GM23338 (cell line): ENCODE results near the gene RNF7. TPM values are rescaled to one million over a fixed set of nuclear protein-coding genes. Genes with fewer than 3 reads are reported as not detected.

Experiments
- ATAC-seq: fragments of 200-7000 bp; cut with Tn5 transposase; 3 replicates; pipeline ENCODE4 v1.9.1; 2020
- DNase-seq: peaks from one replicate; pipeline ENCODE4 v3.0.0-alpha.2; 2015; ENCODE audit warnings: low spot score
- H2AFZ ChIP-seq: fragments of 200-600 bp; sonication (generic); 2 replicates; pipeline ENCODE4 v1.8.0; 2016; ENCODE audit warnings: antibody characterized with exemption, mild to moderate bottlenecking, moderate library complexity
- H3F3A ChIP-seq: fragments of 200-600 bp; sonication (generic); replicated peaks from 2 replicates; pipeline ENCODE4 v1.8.0; 2017; ENCODE audit warnings: antibody characterized with exemption, mixed run types, low read depth
- H3K27ac ChIP-seq: fragments of 200-600 bp; sonication (generic); 2 replicates; pipeline ENCODE4 v1.6.1; 2016; ENCODE audit warnings: low read depth
- H3K27me3 ChIP-seq: fragments of 200-600 bp; sonication (generic); 2 replicates; pipeline ENCODE4 v1.8.0; 2016; ENCODE audit warnings: mild to moderate bottlenecking, mixed run types, moderate library complexity; ENCODE audit not compliant: insufficient read depth
- H3K36me3 ChIP-seq: fragments of 200-600 bp; sonication (generic); 2 replicates; pipeline ENCODE4 v1.8.0; 2016; ENCODE audit warnings: mild to moderate bottlenecking; ENCODE audit not compliant: insufficient read depth
- H3K4me1 ChIP-seq: fragments of 200-600 bp; sonication (generic); 2 replicates; pipeline ENCODE4 v1.8.0; 2016; ENCODE audit warnings: mild to moderate bottlenecking, moderate library complexity; ENCODE audit not compliant: insufficient read depth
- H3K4me2 ChIP-seq: fragments of 200-600 bp; sonication (generic); 2 replicates; pipeline ENCODE4 v1.7.1; 2017; ENCODE audit warnings: mixed run types
- H3K4me3 ChIP-seq: fragments of 200-600 bp; sonication (generic); 2 replicates; pipeline ENCODE4 v1.6.1; 2016; ENCODE audit warnings: mixed run types
- H3K79me2 ChIP-seq: fragments of 200-600 bp; sonication (generic); replicated peaks from 2 replicates; pipeline ENCODE4 v1.8.0; 2017; ENCODE audit warnings: mild to moderate bottlenecking; ENCODE audit not compliant: insufficient read depth
- H3K9me2 ChIP-seq: fragments of 200-600 bp; sonication (generic); 2 replicates; pipeline ENCODE4 v1.8.0; 2017; ENCODE audit not compliant: insufficient read depth
- H4K20me1 ChIP-seq: fragments of 200-600 bp; sonication (generic); replicated peaks from 2 replicates; pipeline ENCODE4 v1.8.0; 2017; ENCODE audit warnings: mild to moderate bottlenecking; ENCODE audit not compliant: insufficient read depth
- H3K27ac Mint-ChIP-seq: 2 replicates; pipeline ENCODE4 v1.8.0; 2020; ENCODE audit warnings: inconsistent platforms, mild to moderate bottlenecking, moderate library complexity, mixed read lengths
- H3K27me3 Mint-ChIP-seq: 3 replicates; pipeline ENCODE4 v1.8.0; 2022; ENCODE audit warnings: low read depth, mild to moderate bottlenecking, moderate library complexity, mixed read lengths, inconsistent platforms; ENCODE audit not compliant: insufficient read depth, poor library complexity
- H3K36me3 Mint-ChIP-seq: 3 replicates; pipeline ENCODE4 v1.8.0; 2021; ENCODE audit warnings: low read depth, mild to moderate bottlenecking, inconsistent platforms, moderate library complexity, mixed read lengths
- H3K4me1 Mint-ChIP-seq: 3 replicates; pipeline ENCODE4 v1.8.0; 2020; ENCODE audit warnings: mild to moderate bottlenecking, inconsistent platforms, mixed read lengths
- H3K4me3 Mint-ChIP-seq: 3 replicates; pipeline ENCODE4 v1.8.0; 2021; ENCODE audit warnings: moderate library complexity, mild to moderate bottlenecking, inconsistent platforms, mixed read lengths
- H3K9me3 Mint-ChIP-seq: 3 replicates; pipeline ENCODE4 v1.8.0; 2020; ENCODE audit warnings: moderate library complexity, mild to moderate bottlenecking, inconsistent platforms, mixed read lengths
- CREB1 ChIP-seq: fragments of 250-450 bp; sonication (Bioruptor Pico); IDR thresholded peaks from 2 replicates; pipeline ENCODE4 v1.5.0; 2020; ENCODE audit warnings: low read depth, mild to moderate bottlenecking, moderate library complexity
- EZH2phosphoT487 ChIP-seq: fragments of 200-600 bp; sonication (generic); IDR thresholded peaks from one replicate; pipeline ENCODE4 v1.8.1; 2018; ENCODE audit warnings: antibody characterized with exemption; ENCODE audit not compliant: unreplicated experiment
- JUNB ChIP-seq: IDR thresholded peaks from one replicate; pipeline ENCODE4 v1.6.1; 2016; ENCODE audit warnings: antibody characterized with exemption; ENCODE audit not compliant: unreplicated experiment
- NANOG ChIP-seq: IDR thresholded peaks from 2 replicates; pipeline ENCODE4 v1.6.1; 2016; ENCODE audit warnings: antibody characterized with exemption, borderline replicate concordance
- REST ChIP-seq: IDR thresholded peaks from one replicate; pipeline ENCODE4 v1.6.1; 2018; ENCODE audit warnings: antibody characterized with exemption; ENCODE audit not compliant: unreplicated experiment
- ZNF331 ChIP-seq: fragments of 250-450 bp; sonication (Bioruptor Pico); IDR thresholded peaks from 2 replicates; pipeline ENCODE4 v1.5.0; 2020; ENCODE audit warnings: low read depth, mild to moderate bottlenecking, moderate library complexity
- ZNF462 ChIP-seq: fragments of 250-450 bp; sonication (Bioruptor Pico); IDR thresholded peaks from 2 replicates; pipeline ENCODE4 v1.5.0; 2020; ENCODE audit warnings: mild to moderate bottlenecking, moderate library complexity
- polyA plus RNA-seq: library from polyadenylated mRNA; unstranded; fragments of >200 nt; fragmentation: Nextera tagmentation; extraction: Ambion mirVana; gene quantifications from 2 replicates; pipeline ENCODE4 v1.2.1, GENCODE V29; 2016
- total RNA-seq: library from RNA; depleted of rRNA; stranded (reverse); fragments of >200 nt; shearing (Covaris generic); gene quantifications from 2 replicates; pipeline ENCODE4 v1.2.3, GENCODE V29; 2014

The RNF7 gene
- total and polyA plus RNA-seq, 2 experiments from 2014 or later = 156 to 254 TPM

GRCh38 chr3:141792495-141792894, 54.4 kb downstream of the RNF7 start:
- Mint-ChIP-seq H3K9me3 (no peaks in the 10 kb centered on the region), H3K4me3 (no peak overlapping the region), H3K36me3 (no peaks in the 10 kb centered on the region; the same call in 2 of the 3 replicates), H3K27me3 (peaks cover 11% of the 10 kb centered on the region), H3K27ac (no peak overlapping the region), H3K4me1 (peaks cover 16% of the 10 kb centered on the region)
- no peak for ATAC-seq
- Histone ChIP-seq H3K4me2 (no peak overlapping the region), H4K20me1 (no peaks in the 10 kb centered on the region), H3F3A (no peaks in the 10 kb centered on the region), H3K27me3 (peaks cover 12% of the 10 kb centered on the region; the same call in 1 of the 2 replicates), H3K27ac (no peak overlapping the region), H3K36me3 (no peaks in the 10 kb centered on the region), H3K4me1 (peaks cover 7% of the 10 kb centered on the region), H3K9me2 (no peaks in the 10 kb centered on the region), H2AFZ (no peak overlapping the region), H3K4me3 (no peak overlapping the region), H3K79me2 (no peaks in the 10 kb centered on the region)
- no peak for TF ChIP-seq EZH2phosphoT487
- no peak for TF ChIP-seq CREB1 (CRISPR knock-in tag)
- no peak for TF ChIP-seq JUNB
- no peak for TF ChIP-seq NANOG
- no peak for TF ChIP-seq ZNF331 (CRISPR knock-in tag)
- TF ChIP-seq ZNF462 (CRISPR knock-in tag) = no peak
- no peak for TF ChIP-seq REST
- DNase-seq = no peak
